HG02870 (cell line): Measurements from ENCODE around the gene SELENOP.
"Not testable (repeated sequence)": the region's sequence is repeated elsewhere in the genome, so short reads cannot be mapped to it uniquely, and the experiment has no call there.

Source experiments
- ATAC-seq: cut with Tn5 transposase; IDR thresholded peaks from one replicate; pipeline ENCODE4 v1.9.1; 2021; ENCODE audit warnings: mild to moderate bottlenecking, moderate library complexity; ENCODE audit not compliant: unreplicated experiment

The SELENOP gene, protein sequence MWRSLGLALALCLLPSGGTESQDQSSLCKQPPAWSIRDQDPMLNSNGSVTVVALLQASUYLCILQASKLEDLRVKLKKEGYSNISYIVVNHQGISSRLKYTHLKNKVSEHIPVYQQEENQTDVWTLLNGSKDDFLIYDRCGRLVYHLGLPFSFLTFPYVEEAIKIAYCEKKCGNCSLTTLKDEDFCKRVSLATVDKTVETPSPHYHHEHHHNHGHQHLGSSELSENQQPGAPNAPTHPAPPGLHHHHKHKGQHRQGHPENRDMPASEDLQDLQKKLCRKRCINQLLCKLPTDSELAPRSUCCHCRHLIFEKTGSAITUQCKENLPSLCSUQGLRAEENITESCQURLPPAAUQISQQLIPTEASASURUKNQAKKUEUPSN

DNA sequence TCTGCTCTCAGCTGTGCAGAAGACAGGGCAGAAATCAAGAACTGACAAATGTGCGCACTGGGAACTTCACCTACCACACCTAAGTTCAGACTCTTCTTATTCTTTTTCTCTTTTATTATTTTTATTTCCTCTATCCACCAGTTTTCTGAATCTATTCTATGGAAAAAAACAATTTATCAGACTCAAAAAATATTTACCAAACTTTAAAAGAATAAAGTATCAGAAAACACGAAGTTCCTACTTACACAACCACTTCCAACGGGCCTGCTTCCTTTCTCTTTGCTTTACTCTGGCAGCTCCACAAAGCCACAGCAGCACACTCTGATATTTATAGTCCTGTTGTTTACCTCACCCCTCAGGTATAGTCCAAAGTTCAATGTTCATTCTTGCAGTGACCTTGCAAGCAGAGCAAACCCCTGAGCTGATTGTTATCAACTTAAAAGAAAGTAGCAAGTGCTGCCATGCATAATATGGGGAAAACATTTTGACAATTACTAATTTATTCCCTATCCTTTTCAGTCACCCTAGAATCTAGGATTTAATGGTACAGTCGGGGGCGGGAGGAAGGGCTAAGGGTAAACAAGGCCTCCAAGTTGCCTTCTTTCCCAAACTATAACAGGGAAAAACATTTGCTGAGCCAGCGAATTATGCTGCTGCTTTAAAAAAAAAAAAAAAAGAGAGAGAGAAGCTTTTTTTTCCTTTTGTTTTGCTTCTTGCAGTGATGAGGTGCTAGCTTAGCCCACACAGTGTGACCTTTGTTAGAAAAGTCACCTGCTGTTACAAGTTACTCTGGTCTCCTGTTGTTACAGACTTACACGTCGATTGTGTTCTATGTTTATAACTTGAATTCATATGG is at the start of gene SELENOP:
Gene SELENOP, minus strand, starts transcription at position 302 of the 856 bp plus-strand sequence. CDS start 3,539 bp downstream, outside the sequence.
- no peak for ATAC-seq

DNA sequence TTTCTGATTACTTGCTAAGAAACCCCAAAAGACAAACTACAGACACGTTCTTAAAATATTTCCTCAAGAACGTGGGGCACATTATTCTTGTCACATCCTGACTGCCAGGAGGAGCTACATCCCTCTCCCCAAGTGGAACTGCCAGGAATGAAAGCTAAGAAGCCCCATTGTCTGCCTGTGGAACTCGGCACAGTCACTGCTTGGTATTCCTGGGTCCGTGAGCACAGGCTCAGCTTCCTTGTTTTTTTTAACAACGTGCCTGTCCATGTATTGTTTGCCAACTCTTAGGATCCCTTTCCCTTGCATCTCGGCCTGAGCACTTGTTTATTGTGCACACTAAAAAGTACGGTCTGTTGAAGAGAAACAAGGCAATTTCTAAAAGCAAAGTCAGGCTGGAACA is 47.0 kb upstream of the SELENOP start:
- no peak for ATAC-seq

DNA sequence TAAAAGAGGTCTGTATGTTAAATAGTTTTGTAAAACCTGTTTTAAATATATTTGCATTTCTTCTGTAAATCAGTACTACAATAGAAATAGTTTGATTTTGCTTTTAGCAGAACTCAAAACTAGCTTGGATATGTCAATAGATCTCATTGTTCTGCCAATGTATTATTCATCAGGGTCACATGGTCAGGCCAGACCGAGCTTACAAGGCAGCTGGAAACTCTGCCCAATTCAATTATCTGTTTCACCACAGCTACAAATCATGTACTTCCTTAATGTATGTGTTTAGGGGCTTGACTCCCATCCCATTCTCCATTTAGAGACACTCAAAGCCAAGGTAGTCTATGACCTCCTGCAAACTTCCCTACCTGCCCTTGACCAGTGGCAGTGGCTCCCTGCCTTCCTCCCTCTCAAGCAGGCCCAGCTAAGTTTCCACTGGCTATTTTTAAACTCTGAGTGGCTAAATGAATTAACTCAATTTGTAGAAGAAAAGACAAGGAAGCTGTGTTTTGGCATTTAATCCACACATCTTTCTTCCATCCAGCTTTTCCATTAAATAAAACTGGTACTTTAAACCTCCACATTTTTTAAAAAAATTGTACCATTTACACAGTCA is 46.4 kb upstream of the SELENOP start:
- ATAC-seq: no peak

DNA sequence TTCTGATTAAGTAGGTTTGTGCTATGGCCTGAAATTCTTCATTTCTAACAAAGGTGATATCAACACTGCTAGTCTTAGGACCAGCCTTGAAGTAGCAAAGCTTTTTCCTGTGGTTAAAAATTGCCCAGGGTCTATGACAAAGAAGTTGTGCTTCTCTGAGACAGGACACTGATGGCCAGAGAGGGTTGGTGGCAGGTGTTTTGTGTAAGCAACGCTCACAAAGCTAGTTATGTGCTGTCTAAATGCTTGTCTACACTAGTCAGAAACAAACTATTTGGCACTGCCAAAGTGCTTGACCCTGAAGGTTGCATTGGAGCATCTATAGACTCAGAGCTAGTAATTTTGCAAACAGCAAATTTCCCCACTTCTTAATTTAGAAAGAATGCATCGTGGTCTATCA is 44.1 kb upstream of the SELENOP start:
- no peak for ATAC-seq

DNA sequence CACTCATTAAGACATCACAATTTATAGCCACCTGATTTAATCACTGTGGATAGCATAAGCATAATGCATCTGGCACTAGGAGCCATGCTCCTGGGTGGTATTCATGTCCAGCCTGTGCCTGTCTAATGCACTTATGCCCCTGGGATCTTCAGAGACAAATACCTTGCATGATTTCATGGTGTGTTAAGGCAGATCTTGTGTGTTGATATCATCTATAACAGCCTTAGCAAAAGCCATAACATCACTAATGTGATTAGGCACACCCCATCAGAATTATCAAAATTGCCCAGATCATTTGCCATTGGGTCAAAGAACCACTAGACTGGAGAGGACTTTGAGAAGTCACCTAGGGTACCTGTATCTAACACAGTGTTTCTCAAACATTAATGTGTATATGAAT is 43.7 kb upstream of the SELENOP start:
- no peak for ATAC-seq

DNA sequence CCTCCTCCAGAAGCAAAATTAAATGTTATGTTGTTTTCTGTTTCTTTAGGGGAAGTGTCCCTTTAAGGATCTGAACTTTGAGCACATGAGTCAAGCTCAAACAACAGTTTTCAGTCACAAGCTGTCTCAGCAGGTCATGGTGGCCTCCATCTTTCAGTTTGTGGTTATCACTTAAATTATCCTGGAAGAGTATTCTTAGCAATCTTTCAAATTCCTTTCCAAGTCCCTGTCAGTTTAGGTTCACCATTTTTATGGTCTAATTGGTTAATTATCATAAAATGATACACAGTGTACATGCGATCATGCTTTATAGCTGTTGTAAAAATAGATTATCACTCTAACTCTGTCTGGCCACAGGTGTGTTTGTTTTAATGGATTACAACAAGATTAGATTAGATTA is 43.1 kb upstream of the SELENOP start:
- ATAC-seq: no peak

DNA sequence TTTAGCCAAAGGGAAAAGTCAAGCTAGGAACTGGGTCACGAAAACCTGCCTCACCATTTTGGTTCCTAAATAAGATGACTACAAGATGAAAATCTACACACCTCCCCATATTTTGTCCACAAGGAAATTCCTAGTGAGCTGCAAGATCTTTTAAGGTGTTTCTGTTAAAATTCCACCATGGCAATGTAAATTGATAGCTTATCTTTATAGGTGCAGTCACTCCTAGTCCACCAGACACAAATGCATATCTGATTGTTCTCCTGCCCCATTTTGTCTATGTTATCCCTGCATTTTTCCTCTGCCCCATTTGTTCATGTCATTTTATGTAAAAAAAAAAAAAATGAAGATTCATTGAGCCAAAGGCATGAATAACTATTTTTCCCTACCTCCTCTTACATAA is 41.1 kb upstream of the SELENOP start:
- ATAC-seq: no peak

DNA sequence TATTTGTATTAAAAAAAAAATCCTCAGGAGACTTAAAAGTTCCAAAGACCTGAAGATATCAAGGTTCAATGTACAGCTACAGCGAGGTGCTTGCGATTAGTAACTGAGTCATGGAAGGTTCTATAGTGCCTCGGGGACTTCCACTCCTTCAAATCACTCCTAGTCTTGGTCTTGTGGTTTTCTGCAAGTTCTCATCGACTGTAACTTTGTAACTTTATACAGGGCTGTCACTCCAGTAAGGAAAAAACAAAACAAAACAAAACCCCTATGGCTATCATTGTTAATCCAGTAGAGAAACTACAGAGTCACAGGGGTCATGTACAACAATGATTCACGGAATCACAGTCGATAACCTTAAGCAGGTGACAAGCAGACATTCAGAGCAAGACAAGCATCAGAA is 39.8 kb upstream of the SELENOP start:
- ATAC-seq: no peak

DNA sequence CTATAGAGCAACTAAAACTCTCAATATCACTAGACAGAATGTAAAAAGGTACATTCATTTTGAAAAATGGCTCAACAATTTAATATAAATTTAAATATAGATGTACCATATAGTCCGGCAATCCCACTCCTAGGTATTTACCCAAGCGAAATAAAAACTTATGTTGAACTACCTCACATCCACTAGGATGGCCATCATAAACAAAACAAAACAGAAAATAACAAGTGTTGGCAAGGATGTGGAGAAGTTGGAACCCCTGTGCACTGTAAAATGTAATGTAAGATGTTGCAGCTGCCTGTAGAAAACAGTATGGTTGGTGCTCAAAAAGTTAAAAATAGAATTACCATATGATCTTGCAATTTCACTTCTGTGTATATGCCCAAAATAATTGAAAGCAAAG is 36.9 kb upstream of the SELENOP start:
- ATAC-seq: no peak

DNA sequence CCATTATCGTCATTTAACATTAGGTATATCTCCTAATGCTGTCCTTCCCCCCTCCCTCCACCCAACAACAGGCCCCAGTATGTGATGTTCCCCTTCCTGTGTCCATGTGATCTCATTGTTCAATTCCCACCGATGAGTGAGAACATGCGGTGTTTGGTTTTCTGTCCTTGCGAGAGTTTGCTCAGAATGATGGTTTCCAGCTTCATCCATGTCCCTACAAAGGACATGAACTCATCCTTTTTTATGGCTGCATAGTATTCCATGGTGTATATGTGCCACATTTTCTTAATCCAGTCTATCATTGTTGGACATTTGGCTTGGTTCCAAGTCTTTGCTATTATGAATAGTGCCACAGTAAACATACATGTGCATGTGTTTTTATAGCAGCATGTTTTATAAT is 32.7 kb upstream of the SELENOP start:
- not testable (repeated sequence) for ATAC-seq

DNA sequence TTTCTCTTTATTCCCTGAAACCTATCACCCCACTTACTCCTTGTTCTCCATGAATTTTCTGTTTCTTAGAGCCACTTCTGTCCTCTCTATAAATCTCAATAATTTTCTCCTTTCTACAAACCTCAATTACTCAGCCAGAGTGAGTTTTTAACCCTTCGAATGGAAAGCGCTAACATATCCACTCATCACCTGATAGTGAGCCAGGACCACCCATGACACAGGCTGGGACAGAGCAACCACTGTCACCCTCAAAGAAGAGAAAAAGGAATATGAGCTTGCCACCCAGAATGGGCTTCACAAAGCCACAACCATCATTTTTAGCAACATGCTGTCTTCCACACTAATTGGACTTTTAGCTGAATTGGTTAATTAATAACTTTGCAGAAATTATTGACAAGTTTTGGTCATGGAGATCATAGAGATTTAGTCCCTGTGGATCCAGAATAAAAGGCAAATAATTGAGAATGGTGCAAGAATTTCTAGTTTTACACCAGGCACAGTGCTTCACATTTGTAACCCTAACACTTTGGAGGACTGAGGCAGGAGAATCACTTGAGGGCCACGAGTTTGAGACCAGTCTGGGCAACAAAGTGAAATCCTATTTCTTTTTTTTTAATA is 32.1 kb upstream of the SELENOP start:
- ATAC-seq: no peak

DNA sequence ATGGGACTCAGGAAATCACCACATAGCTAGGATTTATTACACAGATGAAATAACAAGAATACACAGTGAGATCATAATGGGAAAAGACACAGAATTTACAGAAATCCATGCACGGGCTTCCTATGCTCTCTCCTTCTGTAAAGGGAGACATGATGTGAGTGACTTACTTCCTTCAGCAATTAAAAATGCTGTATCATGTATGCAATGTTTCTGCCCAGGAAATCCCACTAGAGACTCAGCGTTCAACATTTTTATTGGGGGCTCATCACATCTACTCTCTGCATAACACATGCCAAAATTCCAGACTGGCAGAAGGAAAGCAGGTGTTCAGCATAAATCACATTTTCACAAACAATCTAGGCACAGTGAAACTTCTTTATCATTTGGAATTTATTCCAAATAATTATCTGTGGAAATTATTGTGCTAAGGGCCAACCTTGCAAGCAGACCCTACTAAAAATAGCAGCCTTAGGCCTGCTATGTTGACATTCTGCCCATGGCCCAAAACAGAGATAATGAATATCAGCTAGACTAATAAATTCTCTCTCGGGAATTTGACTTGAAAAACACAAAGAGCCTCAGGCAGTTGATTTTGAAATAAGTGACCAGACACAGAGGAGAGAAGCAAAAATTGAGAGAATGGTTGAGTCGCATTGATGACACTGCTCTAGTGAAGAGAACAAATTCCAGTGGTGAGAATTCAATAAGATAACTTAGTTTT is 31.4 kb upstream of the SELENOP start:
- ATAC-seq: no peak

DNA sequence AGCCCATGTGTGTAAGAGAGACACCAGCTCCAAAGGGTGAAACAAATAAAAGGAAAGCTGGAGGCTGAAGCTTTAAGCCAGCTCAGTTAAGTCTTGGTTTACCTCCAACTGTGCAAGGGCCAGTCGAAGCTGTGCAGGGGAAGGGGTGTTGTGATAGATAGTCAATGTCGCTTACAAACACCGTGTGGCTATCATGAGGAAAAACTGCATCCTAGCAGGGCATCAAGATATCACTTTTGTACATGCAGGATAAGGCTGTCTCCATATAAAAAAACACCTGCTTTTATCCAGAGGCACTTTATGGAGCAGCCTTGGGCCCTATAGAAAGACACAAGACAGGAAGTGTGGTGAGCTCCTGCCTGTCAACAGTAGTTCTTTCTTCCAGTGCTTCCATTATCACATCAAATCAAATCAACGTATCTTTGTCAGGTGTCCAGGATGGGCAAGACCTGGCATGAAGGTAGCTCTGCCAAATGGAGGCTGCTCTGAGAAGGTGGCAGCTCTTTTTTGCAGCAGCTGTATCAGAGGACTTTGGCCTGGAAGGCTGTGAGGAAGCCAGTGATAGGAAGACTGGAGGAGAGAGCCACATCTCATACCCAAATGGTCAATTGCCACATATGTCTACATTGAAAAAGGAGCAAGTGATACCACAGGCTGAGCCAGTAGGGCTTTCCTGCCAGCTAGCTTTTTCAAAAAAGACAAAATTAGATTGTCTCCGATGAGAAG is 29.3 kb upstream of the SELENOP start:
- ATAC-seq: no peak

DNA sequence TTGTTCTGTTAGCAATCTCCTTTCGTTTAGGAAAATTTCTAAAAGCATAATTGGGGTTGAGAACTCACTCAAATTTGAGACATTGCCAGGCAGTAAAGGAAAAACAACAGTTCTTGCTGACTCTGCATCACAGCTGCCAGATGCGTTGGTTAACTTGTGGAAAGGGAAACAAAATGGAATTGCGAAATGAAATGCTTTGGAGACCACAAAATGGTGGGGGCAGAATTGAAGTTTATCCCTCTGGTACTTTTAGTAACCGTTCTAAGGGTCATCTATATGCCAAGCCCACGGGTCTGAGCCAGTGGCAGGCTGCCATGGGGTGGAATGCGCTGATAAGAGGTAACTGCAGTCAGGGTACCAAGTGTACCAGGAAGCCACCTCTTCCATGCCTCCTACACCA is 28.6 kb upstream of the SELENOP start:
- ATAC-seq: no peak

DNA sequence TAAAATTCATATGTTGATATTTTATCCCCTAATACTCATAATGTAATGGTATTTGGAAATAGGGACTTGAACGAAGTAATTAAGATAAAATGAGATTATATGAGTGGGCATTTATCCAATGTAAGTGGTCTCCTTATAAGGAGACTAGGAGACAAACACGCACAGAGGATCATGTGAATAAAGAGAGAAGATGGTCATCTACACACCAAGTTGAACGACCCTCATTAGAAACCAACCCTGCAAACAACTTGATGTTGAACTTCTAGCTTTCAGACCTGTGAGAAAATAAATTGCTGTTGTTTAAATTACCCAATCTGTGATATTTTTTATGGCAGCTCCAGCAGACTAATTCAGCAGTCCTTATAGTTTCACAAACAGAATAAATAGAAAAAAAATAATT is 27.5 kb upstream of the SELENOP start:
- no peak for ATAC-seq

DNA sequence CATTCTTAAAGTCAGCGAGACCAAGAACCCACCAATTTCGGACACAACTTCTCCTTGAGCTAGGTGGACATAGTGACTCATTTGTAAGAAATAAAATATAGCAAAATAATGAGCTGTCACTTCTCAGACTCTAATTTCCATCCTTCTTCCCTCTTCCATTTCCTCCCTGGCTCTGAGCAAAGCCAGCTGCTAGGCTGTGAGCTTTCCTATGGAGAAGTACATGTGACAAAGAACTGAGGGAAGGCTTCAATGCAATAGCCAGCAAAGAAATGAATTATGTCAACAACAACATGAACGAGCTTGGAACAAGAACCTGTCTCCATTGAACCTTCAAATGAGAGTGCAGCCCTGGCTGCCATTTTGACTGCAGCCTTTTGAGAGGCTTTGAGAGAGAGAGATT is 25.9 kb upstream of the SELENOP start:
- ATAC-seq: no peak

DNA sequence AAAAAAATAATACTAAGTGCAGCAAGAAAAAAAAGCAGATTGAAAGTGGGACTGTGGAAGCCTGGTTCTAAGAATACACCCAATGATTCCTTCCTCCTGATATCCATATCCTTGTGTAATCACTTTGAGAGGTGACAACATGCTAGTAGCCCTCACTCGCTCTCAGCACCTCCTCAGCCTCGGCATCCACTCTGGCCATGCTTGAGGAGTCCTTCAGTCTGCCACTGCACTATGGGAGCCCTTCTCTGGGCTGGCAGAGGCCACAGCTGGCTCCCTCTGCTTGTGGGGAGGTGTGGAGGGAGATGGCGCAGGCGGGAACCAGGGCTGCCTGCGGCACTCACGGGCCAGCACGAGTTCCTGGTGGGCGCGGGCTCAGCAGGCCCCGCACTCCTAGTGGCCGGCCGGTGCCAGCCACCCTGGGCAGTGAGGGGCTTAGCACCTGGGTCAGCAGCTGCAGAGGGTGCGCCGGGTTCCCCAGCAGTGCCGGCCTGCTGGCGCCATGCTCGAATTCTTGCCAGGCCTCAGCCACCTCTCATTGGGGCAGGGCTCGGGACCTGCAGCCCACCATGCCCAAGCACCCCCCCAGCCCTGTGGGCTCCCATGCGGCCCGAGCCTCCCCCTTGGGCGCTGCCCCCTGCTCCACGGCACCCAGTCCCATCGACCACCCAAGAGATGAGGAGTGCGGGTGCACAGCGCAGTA is 24.5 kb upstream of the SELENOP start:
- no peak for ATAC-seq

DNA sequence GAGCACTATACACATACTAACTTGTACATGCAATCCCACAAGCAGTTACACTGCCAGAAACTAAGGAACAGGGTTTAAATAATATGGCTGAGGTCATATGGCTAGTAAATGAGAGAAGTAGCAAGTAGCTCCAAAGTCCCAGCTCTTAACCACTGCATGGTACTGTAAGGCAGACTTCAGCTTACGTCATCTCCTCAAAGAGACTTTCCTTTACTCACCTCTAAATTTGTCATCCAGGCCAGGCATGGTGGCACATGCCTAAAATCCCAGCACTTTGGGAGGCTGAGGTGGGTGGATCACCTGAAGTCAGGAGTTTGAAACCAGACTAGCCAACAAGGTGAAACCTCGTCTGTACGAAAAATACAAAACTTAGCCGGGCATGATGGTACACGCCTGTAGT is 20.4 kb upstream of the SELENOP start:
- ATAC-seq: no peak

DNA sequence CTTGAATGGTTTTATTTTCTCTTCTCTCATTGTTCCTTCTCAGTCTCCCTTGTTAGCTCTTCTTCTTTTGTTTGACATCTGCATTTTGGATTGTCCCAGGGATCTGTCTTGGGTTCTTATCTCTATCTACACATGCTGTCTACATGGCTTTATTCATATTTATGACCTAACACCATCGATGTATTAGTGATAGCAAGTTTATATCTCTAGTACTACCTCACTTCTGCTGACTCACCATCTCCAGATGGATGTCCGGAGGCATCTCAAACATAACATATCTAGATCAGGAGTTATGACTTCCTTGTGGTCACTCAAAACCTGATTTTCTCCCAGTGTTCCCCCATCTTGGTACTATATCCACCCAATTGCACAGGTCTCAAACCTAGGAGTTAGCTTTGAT is 19.2 kb upstream of the SELENOP start:
- ATAC-seq: no peak
